ENCODE results near the gene PTPN22. TPM values are rescaled to one million over a fixed set of nuclear protein-coding genes. Genes with fewer than 3 reads are reported as not detected.

Gene PTPN22
- total RNA-seq, 2 donors from 2014 or later: 2.9 to 4.6 TPM

GRCh38 chr1:113811156-113811887, 60.2 kb downstream of the PTPN22 start:
- 0 to 1% methylated on average over 19 to 29 of the region's 29 CpGs for WGBS, 2 donors
- Histone ChIP-seq H3K27ac (peak overlapping the region; percentile 81 to 99 (median 98)), H3K9me3 (no peaks in the 10 kb centered on the region), H3K27me3 (no peaks in the 10 kb centered on the region), H3K4me1 (peaks cover 43% of the 10 kb centered on the region), H3K36me3 (replicated peaks in 1 of 2; ENCODE audit: insufficient read depth in 1 of 2, low read depth in 2 of 2) (no peaks in the 10 kb centered on the region), H3K4me3 (peak overlapping the region; percentile 85 to 98)
- peak; percentile 38 for ATAC-seq
- TF ChIP-seq POLR2A (IDR thresholded peaks at IDR 0.05) (no peak), CTCF (IDR thresholded peaks at IDR 0.05) (no peak)
- intact Hi-C loops (cut with DNase I): no loop called here
- peak in 3 of 4 donors; percentile 28 to 71 (median 64) for DNase-seq

GRCh38 chr1:113809670-113810602, 61.6 kb downstream of the PTPN22 start:
- Histone ChIP-seq H3K4me3 (peak overlapping the region in 1 of 2 donors; percentile 85), H3K27me3 (no peaks in the 10 kb centered on the region), H3K9me3 (no peaks in the 10 kb centered on the region), H3K36me3 (replicated peaks in 1 of 2; ENCODE audit: insufficient read depth in 1 of 2, low read depth in 2 of 2) (no peaks in the 10 kb centered on the region), H3K27ac (peak overlapping the region in 3 of 4 donors; percentile 53 to 99 (median 99)), H3K4me1 (peaks cover 56% of the 10 kb centered on the region)
- no peak for ATAC-seq
- peak in 1 of 4 donors; percentile 25 for DNase-seq
- 17 to 23% methylated on average over 5 of the region's 5 CpGs for WGBS, 2 donors
- no peak for TF ChIP-seq CTCF (IDR thresholded peaks at IDR 0.05)
- peak in 1 of 3 donors; percentile 53 for TF ChIP-seq POLR2A (IDR thresholded peaks at IDR 0.05)
- intact Hi-C loops (cut with DNase I): no loop called here

- ATAC-seq (no peak), DNase-seq (no peak)
- Histone ChIP-seq H3K27me3 (no peaks in the 10 kb centered on the region), H3K36me3 (replicated peaks in 1 of 2; ENCODE audit: insufficient read depth in 1 of 2, low read depth in 2 of 2) (no peaks in the 10 kb centered on the region), H3K9me3 (no peaks in the 10 kb centered on the region), H3K27ac (peak overlapping the region in 3 of 4 donors; percentile 53 to 99 (median 99)), H3K4me1 (peaks cover 67% of the 10 kb centered on the region), H3K4me3 (no peak overlapping the region)
- intact Hi-C loops (cut with DNase I): no loop called here
- 72 to 79% methylated on average over 4 of the region's 4 CpGs for WGBS, 2 donors
- no peak for TF ChIP-seq POLR2A (IDR thresholded peaks at IDR 0.05)
- TF ChIP-seq CTCF (IDR thresholded peaks at IDR 0.05): no peak
Measured at GRCh38 chr1:113808450-113809195, 62.9 kb downstream of the PTPN22 start.

GRCh38 chr1:113805639-113806038, 65.9 kb downstream of the PTPN22 start:
- ATAC-seq (no peak), DNase-seq (no peak)
- H3K27me3 ChIP-seq: no peaks in the 10 kb centered on the region
- H3K36me3 ChIP-seq (replicated peaks in 1 of 2; ENCODE audit: insufficient read depth in 1 of 2, low read depth in 2 of 2): no peaks in the 10 kb centered on the region
- TF ChIP-seq CTCF (IDR thresholded peaks at IDR 0.05) (no peak), POLR2A (IDR thresholded peaks at IDR 0.05) (no peak)
- peak overlapping the region; percentile 61 to 96 (median 77) for H3K27ac ChIP-seq
- H3K9me3 ChIP-seq: no peaks in the 10 kb centered on the region
- peaks cover 88% of the 10 kb centered on the region for H3K4me1 ChIP-seq
- 89 to 92% methylated on average over 4 of the region's 4 CpGs for WGBS, 2 donors
- intact Hi-C loops (cut with DNase I): no loop called here
- H3K4me3 ChIP-seq: no peak overlapping the region
